Thymus (tissue), 11 donors: ENCODE measurements around the gene GAREM1. TPM values are rescaled to one million over a fixed set of nuclear protein-coding genes. Genes with fewer than 3 reads are reported as not detected.
"Not testable (repeated sequence)": the region's sequence is repeated elsewhere in the genome, so short reads cannot be mapped to it uniquely, and the experiment has no call there.

Source experiments
- DNase-seq, 9 donors: peaks; one replicate each; pipeline ENCODE4 v3.0.0-alpha.2; 2013; ENCODE audit warnings: low spot score in 9 of 9, low read depth in 6 of 9, missing footprints in 1 of 9
- H3K27ac ChIP-seq, 2 donors: one replicate each; pipeline ENCODE4 v1.5.1; 2013; ENCODE audit warnings: control low read depth in 1 of 2, low read depth in 1 of 2, low read length in 1 of 2, mild to moderate bottlenecking in 1 of 2, moderate library complexity in 1 of 2
- H3K27me3 ChIP-seq, 2 donors: one replicate each; pipeline ENCODE4 v1.5.1; 2013; ENCODE audit warnings: low read length in 1 of 2; ENCODE audit not compliant: control insufficient read depth in 2 of 2, insufficient read depth in 1 of 2
- H3K36me3 ChIP-seq, 2 donors: one replicate each; pipeline ENCODE4 v1.5.1; 2013; ENCODE audit warnings: low read length in 1 of 2, mild to moderate bottlenecking in 1 of 2, moderate library complexity in 1 of 2; ENCODE audit not compliant: control insufficient read depth in 2 of 2, insufficient read depth in 2 of 2
- H3K4me1 ChIP-seq, 2 donors: one replicate each; pipeline ENCODE4 v1.5.1; 2013; ENCODE audit warnings: low read length in 2 of 2; ENCODE audit not compliant: control insufficient read depth in 2 of 2, insufficient read depth in 2 of 2
- H3K4me3 ChIP-seq, 2 donors: one replicate each; pipeline ENCODE4 v1.5.1; 2013; ENCODE audit warnings: low read length in 2 of 2, control low read depth in 1 of 2, mild to moderate bottlenecking in 1 of 2
- H3K9me3 ChIP-seq, 2 donors: one replicate each; pipeline ENCODE4 v1.5.1; 2013; ENCODE audit warnings: low read length in 1 of 2, mild to moderate bottlenecking in 1 of 2; ENCODE audit not compliant: control insufficient read depth in 2 of 2, insufficient read depth in 1 of 2
- WGBS: extraction: QIAGEN DNeasy Blood & Tissue Kit; methylation state at CpG from one replicate; pipeline ENCODE4 v1.1.7; 2013; 5-methylcytosine and 5-hydroxymethylcytosine counted together
- polyA plus RNA-seq: library from polyadenylated mRNA; stranded (reverse); fragments of 200-250 nt; gene quantifications from one replicate; pipeline ENCODE4 v1.2.3, GENCODE V29; 2013
- total RNA-seq: library from RNA; stranded (reverse); fragments of 120-200 nt; gene quantifications from one replicate; pipeline ENCODE4 v1.2.4, GENCODE V29; 2013
- donor health status: healthy.

Gene GAREM1
- total and polyA plus RNA-seq, 2 donors, result 0.57 to 1.5 TPM

- H3K4me1 ChIP-seq, DNase-seq, H3K36me3 ChIP-seq, H3K27me3 ChIP-seq, H3K27ac ChIP-seq, H3K4me3 ChIP-seq, H3K9me3 ChIP-seq: not testable (repeated sequence)
- 93% methylated on average over 3 of the region's 3 CpGs for WGBS
These were observed 179.1 kb downstream of the GAREM1 start for GRCh38 chr18:32291623-32292022.

GRCh38 chr18:32290810-32291209, 179.9 kb downstream of the GAREM1 start:
- Histone ChIP-seq H3K4me3 (no peak overlapping the region), H3K27ac (no peak overlapping the region), H3K9me3 (no peaks in the 10 kb centered on the region), H3K36me3 (no peaks in the 10 kb centered on the region), H3K4me1 (no peaks in the 10 kb centered on the region), H3K27me3 (no peaks in the 10 kb centered on the region)
- no peak for DNase-seq
- 85% methylated on average over 2 of the region's 2 CpGs for WGBS

GRCh38 chr18:32289483-32290075, 181.1 kb downstream of the GAREM1 start:
- H3K4me1 ChIP-seq, result no peaks in the 10 kb centered on the region

GRCh38 chr18:32287873-32288272, 182.8 kb downstream of the GAREM1 start:
- Histone ChIP-seq H3K27me3 (no peaks in the 10 kb centered on the region), H3K4me3 (no peak overlapping the region), H3K27ac (no peak overlapping the region), H3K9me3 (no peaks in the 10 kb centered on the region), H3K36me3 (no peaks in the 10 kb centered on the region), H3K4me1 (no peaks in the 10 kb centered on the region)
- no peak for DNase-seq
- 93% methylated on average over 9 of the region's 9 CpGs for WGBS

More at GRCh38 chr18:32289483-32290075, 181.1 kb downstream of the GAREM1 start:
- H3K4me3 ChIP-seq, result no peak overlapping the region
- no peak overlapping the region for H3K27ac ChIP-seq
- 19% methylated on average over 1 of the region's 1 CpG for WGBS
- H3K9me3 ChIP-seq, result no peaks in the 10 kb centered on the region
- H3K27me3 ChIP-seq, result no peaks in the 10 kb centered on the region
- H3K36me3 ChIP-seq, result no peaks in the 10 kb centered on the region
- DNase-seq, result peak in 7 of 9 donors; percentile 7 to 51 (median 13)

GRCh38 chr18:32287249-32287648, 183.4 kb downstream of the GAREM1 start:
- WGBS, result 94% methylated on average over 16 of the region's 16 CpGs
- no peaks in the 10 kb centered on the region for H3K4me1 ChIP-seq
- no peak overlapping the region for H3K27ac ChIP-seq
- H3K4me3 ChIP-seq, result no peak overlapping the region
- H3K9me3 ChIP-seq, result no peaks in the 10 kb centered on the region
- H3K27me3 ChIP-seq, result no peaks in the 10 kb centered on the region
- H3K36me3 ChIP-seq, result no peaks in the 10 kb centered on the region
- no peak for DNase-seq

GRCh38 chr18:32286749-32287148, 183.9 kb downstream of the GAREM1 start:
- Histone ChIP-seq H3K27ac (no peak overlapping the region), H3K4me1 (no peaks in the 10 kb centered on the region), H3K4me3 (no peak overlapping the region), H3K27me3 (no peaks in the 10 kb centered on the region), H3K36me3 (no peaks in the 10 kb centered on the region), H3K9me3 (no peaks in the 10 kb centered on the region)
- no peak for DNase-seq
- WGBS, result 90% methylated on average over 5 of the region's 5 CpGs

GRCh38 chr18:32284284-32284683, 186.4 kb downstream of the GAREM1 start:
- no peaks in the 10 kb centered on the region for H3K27me3 ChIP-seq
- WGBS, result 94% methylated on average over 1 of the region's 1 CpG

GRCh38 chr18:32280911-32281310, 189.8 kb downstream of the GAREM1 start:
- no peak overlapping the region for H3K27ac ChIP-seq
- no peak overlapping the region for H3K4me3 ChIP-seq
- no peaks in the 10 kb centered on the region for H3K9me3 ChIP-seq
- H3K4me1 ChIP-seq, result no peaks in the 10 kb centered on the region
- no peaks in the 10 kb centered on the region for H3K36me3 ChIP-seq
- no peak for DNase-seq
- 99% methylated on average over 4 of the region's 4 CpGs for WGBS
- H3K27me3 ChIP-seq, result no peaks in the 10 kb centered on the region

More at GRCh38 chr18:32284284-32284683, 186.4 kb downstream of the GAREM1 start:
- H3K9me3 ChIP-seq, result no peaks in the 10 kb centered on the region
- H3K4me1 ChIP-seq, result no peaks in the 10 kb centered on the region
- DNase-seq, result no peak
- H3K36me3 ChIP-seq, result no peaks in the 10 kb centered on the region
- no peak overlapping the region for H3K4me3 ChIP-seq
- no peak overlapping the region for H3K27ac ChIP-seq

GRCh38 chr18:32280188-32280783, 190.4 kb downstream of the GAREM1 start:
- 89% methylated on average over 4 of the region's 4 CpGs for WGBS
- Histone ChIP-seq H3K4me1 (no peaks in the 10 kb centered on the region), H3K9me3 (no peaks in the 10 kb centered on the region), H3K27me3 (no peaks in the 10 kb centered on the region), H3K27ac (no peak overlapping the region), H3K36me3 (no peaks in the 10 kb centered on the region), H3K4me3 (no peak overlapping the region)
- no peak for DNase-seq
